Suppressor macrophage treated with lipopolysaccharide for 4 hours (primary cell): Measurements from ENCODE around the gene BTBD16.
A peak's percentile ranks its signal among the peaks of the same experiment; 100 is the strongest.

Experiments used
- DNase-seq: peaks from one replicate; pipeline ENCODE4 v3.0.0-alpha.2; 2020

Gene BTBD16

DNA sequence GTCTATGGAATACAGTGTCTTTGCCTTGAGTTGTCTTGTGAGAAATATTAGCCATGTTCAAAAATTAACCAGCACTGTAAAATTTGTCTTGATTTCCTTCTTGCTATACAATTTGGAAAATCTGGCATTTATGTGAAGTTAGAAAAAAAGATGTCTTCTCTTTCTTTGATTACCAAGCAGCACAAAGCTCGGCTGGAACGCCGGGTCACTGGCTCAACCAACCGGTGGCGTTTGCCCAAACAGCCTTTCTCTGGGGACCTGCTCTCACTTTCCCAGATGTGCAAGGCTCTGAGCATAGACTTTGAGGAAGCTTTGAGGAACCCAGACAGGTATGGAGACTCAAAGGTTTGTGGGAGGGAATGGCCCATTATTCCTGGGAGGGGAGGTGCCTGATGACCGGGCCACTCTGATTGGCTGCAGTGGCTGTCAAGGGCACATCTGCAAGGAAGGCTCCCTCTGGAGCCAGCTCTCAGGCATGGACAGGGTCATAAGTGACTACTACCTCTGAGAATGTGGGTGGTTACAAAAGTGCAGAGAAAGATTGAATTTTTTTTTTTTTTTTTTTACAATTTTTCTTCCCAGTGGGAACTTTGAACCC, 5.6 kb downstream of the BTBD16 start:
- DNase-seq: no peak

DNA sequence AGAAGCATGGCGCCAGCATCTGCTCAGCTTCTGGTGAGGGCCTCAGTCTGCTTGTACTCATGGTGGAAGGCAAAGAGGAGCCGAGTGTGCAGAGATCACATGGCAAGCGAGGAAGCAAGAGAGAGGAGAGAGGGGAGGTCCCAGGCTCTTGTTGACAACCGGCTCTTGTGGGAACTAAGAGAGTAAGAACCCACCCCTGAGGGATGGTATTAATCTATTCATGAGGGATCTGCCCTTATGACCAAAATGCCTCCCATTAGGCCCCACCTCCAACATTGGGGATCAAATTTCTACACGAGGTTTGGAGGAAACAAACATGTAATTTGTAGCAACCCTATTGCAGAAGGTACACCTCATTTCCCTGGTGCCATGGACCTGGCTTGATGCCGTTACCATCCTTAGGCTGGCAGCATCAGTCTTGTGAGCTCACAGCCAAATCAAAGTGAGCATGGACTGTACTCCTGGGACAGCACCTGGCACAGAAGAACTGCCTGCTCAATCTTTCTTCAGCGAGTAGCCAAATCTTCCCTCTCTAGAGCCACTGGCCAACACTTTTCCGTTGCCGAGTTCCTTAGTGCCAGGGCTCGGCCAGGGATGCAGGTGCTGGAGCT, 6.5 kb downstream of the BTBD16 start:
- no peak for DNase-seq

DNA sequence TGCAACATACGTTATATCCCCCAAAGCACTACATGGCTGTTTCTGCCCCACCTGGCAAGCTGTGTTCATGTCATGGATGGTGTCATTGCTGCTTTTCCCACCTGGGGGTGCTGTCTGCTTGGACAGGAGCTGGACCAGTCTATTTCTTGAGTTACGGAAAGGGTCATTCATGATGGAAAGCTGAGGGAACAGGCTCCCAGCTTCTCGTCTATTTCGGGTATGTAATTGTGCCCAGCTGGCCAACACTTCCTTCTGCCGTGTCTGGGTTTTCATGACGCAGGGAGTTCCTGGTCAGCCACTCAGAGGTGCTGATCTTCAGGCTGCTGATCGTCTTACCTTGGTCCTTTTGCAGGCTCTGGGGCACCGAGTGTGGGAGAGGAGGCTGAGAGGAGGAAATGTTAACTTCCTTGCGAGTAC, 8.6 kb downstream of the BTBD16 start:
- DNase-seq: peak; percentile 12

DNA sequence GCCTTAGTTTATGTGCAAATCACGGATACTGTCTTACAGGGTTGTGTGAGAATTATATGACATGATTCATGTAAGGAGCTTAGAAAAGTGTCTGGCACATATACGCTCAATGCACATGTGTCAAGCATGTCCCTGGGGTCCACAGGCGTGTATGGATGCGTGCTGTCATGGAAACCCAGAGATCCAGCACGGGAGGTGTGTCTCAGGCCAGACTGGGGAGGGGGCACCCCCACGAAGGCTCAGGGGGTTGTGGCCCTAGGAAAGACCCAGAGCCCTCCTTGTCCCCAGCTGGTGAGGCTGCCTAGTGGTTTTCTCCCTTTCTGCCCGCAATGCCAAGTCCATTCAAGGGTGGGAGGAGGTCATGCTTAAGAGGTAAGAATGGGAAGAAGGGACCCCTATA, 9.1 kb downstream of the BTBD16 start:
- DNase-seq: no peak

DNA sequence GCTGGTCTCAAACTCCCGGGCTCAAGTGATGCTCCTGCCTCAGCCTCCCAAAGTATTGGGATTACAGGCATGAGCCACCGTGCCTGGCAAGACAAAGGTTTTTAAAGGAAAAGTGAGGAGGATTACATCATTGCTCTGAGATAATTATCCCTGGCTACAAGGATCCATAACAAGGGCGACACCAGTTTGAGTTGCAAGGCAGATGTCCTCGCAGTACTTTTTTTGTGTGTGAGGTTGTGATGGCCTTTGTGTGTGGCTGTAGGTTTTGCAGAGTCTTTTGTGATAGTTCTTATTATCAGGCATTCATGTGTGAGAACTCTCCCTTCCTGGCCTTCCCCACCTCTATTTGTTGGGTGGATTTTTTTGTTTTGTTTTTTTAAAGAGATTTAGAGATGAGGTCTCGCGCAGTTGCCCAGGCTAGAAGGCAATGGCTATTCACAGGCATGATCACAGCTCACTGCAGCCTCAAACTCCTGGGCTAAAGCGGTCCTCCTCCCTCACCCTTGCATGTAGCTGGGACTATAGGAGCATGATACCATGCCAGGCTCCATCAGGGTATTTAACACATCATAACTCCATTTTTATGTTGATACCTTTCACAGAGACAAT, 10.0 kb downstream of the BTBD16 start:
- DNase-seq: no peak

DNA sequence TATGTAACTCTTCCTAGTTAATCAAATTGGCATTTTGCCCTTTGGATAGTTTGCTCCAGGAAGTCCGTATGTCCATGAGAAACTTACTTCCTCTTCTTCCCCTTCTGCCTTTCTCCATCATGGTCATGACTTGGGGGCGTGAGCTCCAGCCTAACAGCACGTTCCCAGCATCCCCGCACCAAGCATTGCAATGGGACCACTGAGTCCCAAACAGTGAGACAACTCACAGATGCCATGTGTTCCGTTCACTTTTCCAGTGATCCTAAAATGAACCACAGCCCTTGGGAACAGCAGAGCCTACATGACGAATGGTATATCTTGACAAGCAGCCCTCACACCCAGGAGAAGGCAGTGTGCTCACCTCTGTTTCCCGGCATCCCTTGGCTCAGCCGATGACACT, 10.7 kb downstream of the BTBD16 start:
- no peak for DNase-seq

DNA sequence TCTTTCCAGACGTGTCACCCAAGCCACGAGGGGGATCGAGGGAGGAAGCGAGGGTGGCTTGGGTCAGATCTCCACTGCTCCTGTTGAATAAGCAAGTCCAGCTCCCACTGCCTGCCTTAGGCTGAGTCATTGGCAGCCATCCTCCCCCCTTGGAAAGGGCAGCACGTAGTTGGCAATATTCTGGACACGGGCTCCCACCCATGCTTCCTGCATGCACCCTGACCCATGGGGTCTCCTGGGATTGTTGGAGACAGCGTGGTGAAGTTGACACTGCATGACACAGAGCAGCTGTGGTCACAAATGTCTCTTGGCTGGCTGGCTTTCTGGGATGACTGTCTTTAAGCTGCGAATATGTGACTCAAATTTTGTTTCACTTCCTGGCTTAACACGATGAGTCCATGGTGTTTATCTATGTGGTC, 11.2 kb downstream of the BTBD16 start:
- peak; percentile 18 for DNase-seq

DNA sequence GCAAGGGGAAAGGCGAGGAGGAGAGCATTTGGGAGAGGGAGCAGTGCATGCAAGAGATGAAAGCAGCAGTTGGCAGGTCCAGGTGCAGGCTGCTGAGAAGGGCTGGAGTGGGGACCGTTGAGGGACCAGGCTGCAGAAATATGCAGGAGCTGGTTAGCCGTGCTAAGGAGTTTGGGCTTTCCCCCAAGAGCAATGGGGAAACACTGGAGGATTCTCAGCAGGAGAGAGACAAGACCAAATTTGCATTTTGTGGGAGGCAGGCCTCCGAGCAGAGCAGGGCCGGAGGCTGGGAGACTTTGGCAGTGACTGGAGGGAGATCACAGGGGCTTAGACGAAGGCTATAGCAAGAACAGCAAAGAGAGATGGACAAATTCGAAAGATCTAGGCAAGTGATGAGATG, 11.8 kb downstream of the BTBD16 start:
- no peak for DNase-seq

DNA sequence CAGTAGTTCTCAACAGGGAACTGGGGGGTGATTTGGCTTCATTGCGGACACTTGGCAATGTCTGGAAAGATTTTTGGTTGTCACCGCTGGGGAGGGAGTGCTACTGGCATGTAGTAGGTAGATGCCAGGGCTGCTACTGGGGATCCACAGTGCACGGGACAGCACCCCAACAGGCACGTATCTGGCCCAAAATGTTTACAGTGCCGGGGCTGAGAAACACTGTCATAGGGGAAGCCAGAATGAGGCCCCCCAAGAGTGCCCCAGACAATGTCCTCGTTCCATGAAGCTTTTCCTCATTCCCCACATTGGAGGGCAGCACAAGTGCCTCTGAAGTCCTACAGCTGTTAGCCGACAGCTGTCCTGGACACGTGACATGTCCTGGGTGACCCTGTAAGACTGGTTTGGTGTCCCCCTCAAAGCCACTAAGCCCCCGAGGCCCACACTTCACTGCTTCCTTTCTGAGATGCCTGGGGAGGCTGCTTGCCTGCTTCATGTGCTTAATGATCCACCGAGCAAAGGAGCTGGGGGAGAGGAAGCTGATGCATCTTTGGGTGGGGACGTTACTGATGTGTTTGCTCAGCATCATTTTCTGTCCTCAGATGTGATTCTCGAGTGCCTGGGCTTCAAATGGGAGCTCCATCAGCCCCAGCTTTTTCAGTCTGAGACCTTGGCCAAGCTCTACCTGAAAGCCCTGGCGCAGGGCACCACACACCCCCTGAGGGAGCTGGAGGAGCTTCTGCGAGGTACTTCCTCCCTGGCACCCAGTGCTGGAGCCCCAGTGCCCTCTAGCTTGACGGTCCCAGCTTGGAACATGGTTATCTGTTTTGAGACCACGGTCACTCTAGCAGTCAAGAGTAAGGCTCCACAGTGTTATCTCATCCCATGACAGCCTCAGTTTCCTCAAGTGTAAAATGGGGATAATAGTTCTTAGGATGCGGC, 14.7 kb downstream of the BTBD16 start:
- DNase-seq: no peak

DNA sequence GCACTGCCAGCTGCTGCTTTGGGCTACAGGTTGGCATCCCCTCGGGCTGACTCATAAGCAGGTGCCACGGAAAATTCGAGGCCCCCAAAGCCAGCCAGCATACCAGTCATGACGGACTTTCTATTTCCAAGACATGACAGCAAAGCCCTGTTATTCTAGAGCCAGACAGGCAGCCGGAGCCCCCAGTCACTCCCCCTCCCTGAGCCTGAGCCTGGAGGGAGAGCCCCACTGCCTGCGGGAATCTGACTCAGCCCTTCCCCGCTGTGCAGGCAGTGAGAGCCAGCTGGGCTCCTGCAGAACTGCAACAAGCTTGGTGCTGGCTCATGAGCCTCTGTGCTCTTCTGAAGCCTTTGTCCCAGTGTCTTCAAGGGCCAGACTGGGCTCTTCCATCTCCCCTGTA, 15.8 kb downstream of the BTBD16 start:
- DNase-seq: no peak

DNA sequence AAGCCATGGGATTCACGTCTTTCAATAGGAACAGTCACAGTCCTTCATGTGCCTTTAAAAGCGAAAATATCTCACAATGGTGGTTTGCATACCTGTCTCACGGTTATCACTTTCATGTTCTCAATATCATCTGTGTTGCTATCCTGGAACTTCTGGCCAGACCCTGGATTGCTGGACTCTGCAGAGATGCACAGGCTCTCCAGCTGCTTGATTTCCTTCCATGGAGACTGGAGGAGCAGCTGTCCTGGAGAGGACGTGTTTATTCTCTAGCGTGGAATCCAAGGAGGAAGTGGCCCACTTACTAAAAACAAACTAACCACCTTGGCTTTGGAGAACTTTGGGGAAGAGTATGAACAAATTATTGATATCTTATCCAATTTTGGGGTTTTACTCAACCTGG, 16.5 kb downstream of the BTBD16 start:
- no peak for DNase-seq

DNA sequence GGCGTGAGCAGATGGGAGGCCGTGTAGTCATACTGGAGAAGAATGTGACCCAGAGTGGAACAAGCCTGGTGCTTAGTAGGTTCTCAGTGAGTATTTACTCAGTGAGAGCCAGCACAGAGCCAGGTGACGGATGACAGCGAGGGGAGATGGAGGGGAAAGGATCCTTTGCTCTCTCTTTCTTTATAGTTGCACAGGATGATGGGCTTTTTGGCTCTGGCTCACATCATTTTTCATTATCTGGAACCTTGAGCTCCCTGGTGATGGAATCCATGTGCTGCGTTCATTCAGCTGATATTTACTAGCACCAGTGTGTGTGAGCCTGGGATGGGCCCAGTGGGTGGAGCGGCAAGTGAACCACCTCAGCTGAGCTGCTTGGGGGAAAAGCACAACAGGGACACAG, 17.2 kb downstream of the BTBD16 start:
- DNase-seq: no peak

DNA sequence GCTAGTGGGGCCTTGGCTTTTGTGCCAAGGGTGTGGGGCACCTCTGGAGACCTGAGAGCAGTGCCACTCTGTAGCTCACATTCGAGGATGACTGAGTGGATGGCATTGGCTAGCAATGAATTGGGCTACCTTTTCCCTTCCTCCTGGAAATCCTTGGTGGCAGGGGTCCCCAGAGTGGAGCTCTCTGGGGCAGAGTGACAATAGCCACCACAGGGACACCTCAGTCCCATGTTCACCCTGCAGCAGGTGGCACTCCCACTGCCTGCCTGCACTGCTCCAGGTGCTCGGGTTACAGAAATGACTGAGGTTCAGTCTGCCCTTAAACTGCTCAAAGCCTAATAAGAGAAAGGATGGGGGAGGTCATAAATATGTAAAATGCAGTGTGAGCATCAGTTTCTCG, 17.8 kb downstream of the BTBD16 start:
- no peak for DNase-seq

DNA sequence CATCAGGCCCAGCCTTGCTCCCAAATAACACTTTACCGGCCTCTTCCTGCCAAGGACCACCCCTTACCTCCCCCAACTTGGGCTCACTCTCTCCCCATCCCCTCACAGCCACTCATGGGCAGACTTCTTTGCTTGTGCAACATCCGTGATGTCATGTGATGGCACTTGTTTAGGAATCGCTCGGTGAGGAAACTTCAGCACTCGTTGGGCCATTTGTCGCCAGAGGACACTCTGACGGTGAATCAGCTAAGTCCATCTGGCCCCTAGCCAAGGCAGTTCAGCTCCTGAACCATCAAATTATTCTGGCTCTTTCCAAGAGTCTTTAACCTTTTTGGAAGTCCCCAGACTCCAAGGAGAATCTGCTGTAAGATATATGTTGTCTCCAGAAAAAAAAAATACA, 19.2 kb downstream of the BTBD16 start:
- DNase-seq: no peak

DNA sequence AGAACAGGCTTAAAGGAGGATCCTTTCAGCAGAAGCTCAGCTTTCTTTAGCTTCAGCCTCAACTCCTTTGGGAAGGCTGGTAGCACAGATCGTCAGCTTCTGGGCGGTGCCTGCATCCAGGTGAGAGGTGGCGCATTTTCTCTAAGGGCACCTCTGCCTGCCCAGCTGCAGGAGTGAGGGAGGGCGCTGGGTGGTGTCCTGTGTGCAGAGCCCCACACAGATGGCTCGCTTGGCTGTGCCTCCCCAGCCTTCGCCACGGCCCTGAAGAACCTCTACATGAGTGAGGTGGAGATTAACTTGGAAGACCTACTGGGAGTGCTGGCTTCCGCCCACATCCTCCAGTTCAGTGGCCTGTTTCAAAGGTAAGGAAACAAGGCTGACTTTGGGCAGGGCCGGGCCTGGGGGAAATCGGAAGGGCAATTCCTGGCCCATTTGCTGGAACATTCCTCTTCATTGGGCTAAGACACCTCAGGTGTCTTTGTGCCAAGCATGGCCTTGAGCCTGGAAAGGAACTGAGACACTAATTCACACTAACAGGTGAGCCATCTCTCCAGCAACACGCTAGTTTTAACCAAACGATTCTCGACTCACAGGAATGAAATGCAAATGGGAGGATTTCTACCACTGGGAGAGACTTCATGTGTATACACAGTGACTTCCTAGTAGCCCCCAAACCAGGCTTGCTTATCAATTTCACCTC, 19.9 kb downstream of the BTBD16 start:
- DNase-seq: no peak

DNA sequence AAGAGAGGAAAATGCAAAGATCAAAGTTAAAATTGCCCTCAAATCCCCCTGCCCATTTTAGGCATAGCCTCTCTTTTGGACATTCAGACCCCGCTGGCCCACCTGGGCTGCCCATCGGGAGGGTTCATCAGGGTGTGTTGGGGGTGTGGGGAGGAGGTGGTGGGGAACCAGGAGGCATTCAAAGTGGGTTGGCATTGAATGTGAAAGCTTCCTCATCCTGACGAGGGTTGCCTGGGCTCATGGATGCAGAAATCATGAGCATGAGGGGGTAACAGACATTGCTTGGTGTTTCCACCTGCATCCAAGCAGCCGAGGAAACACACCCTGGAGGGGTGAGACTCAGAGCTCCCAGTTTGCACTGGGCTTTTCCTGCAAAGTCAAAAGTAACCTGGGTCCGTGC, 20.6 kb downstream of the BTBD16 start:
- no peak for DNase-seq

DNA sequence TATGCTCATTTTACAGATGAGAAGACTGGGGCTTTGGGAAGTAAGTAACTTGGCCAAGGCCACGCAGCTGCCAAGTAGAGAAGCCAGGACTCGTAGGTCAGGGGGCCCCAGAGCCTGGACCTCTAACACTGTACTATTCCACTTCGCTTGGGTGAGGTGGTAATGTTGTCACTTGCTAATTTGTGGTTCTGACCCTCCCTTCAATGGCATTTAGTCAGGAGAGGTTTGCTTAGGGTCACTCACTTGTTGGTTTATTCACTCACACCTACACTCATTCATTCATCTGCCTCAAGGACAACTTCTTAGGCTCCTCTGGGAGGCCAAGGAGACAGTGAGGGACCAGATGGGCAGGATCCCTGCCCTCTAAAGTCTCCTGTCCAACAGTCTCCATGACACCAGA, 21.3 kb downstream of the BTBD16 start:
- no peak for DNase-seq

DNA sequence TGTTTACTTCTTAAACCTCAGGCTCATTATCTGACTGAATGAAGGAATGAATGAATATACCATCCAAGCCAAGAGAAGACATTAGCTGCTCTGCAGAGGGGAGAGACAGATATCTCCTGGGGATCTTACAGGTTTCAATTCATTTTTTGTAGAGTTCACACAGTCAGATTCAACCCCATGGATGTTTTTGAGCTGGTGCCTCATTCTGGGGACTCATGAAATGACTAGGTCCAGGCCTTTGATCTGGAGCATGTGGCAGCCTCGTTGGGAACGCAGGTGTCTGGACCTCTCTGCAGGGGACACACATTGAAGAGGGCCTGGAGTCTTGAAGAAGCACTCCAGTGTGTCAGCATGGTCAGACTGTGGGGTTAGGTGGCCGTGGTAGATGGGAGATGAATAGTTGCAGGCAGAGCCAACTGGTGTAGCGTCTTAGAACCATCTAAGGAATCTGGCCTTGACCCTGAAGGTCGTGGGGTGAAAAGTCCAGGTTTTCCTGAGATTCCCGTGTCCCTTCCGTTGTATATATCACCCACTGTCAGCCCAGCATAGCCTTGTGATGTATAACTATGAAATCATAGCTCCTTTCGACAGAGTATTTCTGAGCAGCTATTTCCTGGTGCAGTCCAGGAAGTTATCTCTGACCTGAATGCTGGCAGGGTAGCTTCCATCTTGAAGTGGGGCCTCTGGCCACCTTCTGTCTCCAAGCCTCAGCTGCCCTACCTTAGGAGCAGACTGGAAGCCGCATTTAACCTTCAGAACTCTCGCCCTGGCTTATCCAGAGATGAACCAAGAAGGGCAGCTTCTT, 22.3 kb downstream of the BTBD16 start:
- no peak for DNase-seq

DNA sequence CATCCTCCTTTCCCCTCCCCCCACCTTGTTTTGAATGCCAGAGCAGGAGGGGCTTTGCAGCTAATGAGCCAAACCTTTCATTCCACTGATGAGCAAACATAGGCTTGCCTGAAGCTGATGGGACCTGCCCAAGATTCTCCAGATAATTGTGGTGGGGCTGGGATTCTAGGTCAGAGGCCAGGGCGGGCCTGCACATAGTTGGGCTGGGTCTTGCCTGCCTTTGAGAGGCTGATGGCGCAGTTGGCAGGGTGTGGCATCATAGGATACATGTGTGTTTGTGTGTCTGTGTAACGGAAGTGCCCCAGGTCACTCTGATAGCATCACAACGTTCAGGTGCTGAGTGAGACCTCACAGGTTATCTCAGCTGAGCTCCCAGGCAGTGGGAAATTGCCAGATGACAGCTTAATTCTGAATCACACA, 22.9 kb downstream of the BTBD16 start:
- no peak for DNase-seq

DNA sequence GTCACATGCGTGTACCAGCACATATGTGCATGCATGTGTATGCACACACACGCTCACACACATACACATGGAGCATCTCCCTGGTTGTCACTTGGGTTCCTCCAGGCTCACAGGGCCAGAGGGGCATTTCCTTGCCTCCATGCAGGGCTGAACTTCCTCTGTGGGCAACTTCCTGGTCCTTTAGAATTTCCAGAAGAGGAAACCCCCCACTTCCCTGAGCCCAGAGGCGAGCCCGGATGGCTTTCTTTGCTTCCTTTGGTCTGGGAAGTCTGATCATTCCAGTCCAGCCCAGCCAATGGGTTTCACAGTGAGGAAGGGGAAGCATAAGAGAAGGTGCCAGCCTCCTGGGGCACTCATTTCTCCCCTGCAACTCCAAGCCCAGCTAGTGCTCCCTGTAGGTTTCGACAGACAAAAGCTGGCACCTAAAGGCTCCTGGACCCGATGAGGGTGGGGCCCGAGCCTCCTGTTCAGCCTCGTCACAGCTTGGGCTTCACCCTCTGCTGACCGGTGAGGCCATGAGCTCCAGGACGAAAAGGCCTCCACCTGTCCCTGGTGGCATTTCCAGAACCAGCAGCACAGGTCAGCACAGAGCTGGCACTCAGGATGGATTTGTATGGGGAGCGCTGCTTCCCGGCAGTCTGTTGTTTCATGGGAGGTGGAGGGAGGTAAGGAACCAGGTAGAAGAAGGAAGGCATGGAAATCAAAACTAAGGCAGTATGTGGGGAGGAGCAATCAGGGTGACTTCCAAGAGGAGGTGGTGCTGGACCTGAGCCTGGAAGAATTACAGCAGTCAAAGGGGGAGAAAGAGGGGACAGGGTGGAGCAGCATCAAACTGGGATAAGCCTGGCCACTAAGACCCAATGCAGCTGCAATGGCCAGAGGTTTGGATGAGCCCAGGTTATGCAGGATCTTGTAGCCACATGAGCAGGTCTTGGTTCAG, 23.7 kb downstream of the BTBD16 start:
- DNase-seq: no peak

DNA sequence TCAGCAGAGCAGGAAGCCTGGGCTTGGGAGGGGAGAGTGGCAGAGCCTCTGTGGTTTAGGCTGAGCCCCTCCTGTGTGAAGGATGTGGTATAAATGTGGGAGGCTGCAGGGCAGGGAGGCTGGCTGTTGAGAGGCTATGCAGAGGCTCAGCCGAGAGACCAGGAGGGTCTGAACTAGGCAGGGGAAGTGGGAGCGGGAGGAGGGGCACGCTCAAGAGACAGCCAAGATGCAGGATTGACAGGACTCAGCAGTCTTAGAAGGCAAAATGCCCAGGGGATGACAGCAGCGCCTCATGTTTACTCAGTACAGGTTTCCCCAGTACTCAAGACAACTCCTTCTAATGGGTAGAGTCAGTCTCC, 24.3 kb downstream of the BTBD16 start:
- DNase-seq: no peak
